NT2/D1 (cell line): ENCODE data around the gene ERGIC1.

Experiments used
- SUZ12 ChIP-seq: IDR thresholded peaks from 2 replicates; pipeline ENCODE4 v1.6.1; 2011; ENCODE audit not compliant: insufficient read length, insufficient read depth; ENCODE audit errors: extremely low read depth
- YY1 ChIP-seq: IDR thresholded peaks from 2 replicates; pipeline ENCODE4 v1.6.1; 2011; ENCODE audit not compliant: insufficient read length, insufficient read depth

DNA sequence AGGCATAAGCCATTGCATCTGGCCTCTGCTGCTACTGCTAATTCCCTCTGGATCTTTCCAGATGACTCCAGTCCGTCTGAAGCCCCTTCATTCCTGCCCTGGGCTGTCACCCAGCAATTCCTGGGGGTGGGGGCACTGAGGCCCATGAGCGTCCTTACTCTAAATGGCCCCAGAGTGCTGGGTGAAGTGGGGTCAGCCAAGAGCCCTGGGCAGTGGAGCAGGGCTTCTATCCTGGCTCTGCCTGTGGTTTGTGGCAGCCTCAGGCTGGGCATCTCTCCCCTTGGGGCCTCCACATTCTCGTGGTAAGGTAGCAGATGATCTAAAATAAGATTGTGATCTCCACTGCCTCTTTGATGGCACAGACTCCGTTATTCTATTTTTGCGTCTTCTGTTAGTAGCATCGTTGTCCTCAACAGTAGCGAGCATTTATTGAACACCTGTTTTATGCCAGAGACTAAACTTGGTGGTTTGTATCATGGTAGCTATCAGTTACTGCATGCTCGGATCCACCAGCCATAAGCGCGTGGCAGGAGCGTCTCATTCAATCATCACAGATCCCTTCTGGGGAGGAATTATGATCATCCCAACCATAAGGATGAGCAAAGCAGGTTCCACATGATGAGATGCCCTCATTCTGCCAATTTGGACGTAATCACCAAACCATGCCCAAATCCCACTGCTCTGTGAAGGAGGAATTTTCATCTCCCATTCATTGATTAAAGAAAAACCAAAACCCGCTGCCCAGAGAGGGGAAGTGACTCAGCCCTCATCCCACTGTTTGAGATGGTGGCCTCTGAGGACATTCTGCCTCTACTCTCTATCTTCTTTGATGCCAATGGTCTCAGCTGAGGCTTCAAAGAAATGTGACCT is 41.1 kb upstream of the ERGIC1 start:
- TF ChIP-seq SUZ12 (no peak), YY1 (no peak)
